PFSK-1 (cell line): ENCODE results near the gene BRAF.

ENCODE experiments used
- FOXP2 ChIP-seq: optimal IDR thresholded peaks from 2 replicates; pipeline ENCODE3; 2011; ENCODE audit warnings: borderline replicate concordance, control low read depth, inconsistent platforms; ENCODE audit not compliant: insufficient read depth; ENCODE audit errors: extremely low read length, extremely low read depth
- POLR2AphosphoS5 ChIP-seq: IDR thresholded peaks from 2 replicates; pipeline ENCODE4 v1.6.1; 2012; ENCODE audit warnings: low read depth, mild to moderate bottlenecking, control low read depth, low read length, moderate library complexity
- REST ChIP-seq, 2 experiments: IDR thresholded peaks; 2 replicates each; pipeline versions ENCODE4 v1.6.1 to v1.8.0; 2011 to 2012; ENCODE audit warnings: low read depth in 2 of 2, low read length in 2 of 2, control low read depth in 1 of 2, inconsistent platforms in 1 of 2, mild to moderate bottlenecking in 1 of 2, moderate library complexity in 1 of 2; ENCODE audit not compliant: insufficient read depth in 1 of 2
- SIN3A ChIP-seq: IDR thresholded peaks from 2 replicates; pipeline ENCODE4 v1.6.1; 2012; ENCODE audit warnings: mild to moderate bottlenecking, low read length, moderate library complexity, borderline replicate concordance; ENCODE audit not compliant: insufficient read depth
- TAF1 ChIP-seq: IDR thresholded peaks from 2 replicates; pipeline ENCODE4 v1.6.1; 2012; ENCODE audit warnings: low read length, control low read depth, borderline replicate concordance; ENCODE audit not compliant: insufficient read depth

The BRAF gene

GRCh38 chr7:140863184-140863583 is 61.5 kb downstream of the BRAF start:
- TF ChIP-seq SIN3A (no peak), REST (IDR thresholded peaks at IDR 0.05; ENCODE audit: insufficient read depth in 1 of 2, low read depth in 2 of 2, low read length in 2 of 2) (no peak), POLR2AphosphoS5 (no peak), TAF1 (no peak), FOXP2 (no peak)

GRCh38 chr7:140857048-140857447 is 67.7 kb downstream of the BRAF start:
- TF ChIP-seq FOXP2 (no peak), TAF1 (no peak), REST (IDR thresholded peaks at IDR 0.05; ENCODE audit: insufficient read depth in 1 of 2, low read depth in 2 of 2, low read length in 2 of 2) (no peak), POLR2AphosphoS5 (no peak), SIN3A (no peak)

- TF ChIP-seq TAF1 (no peak), FOXP2 (no peak), REST (IDR thresholded peaks at IDR 0.05; ENCODE audit: insufficient read depth in 1 of 2, low read depth in 2 of 2, low read length in 2 of 2) (no peak), POLR2AphosphoS5 (no peak), SIN3A (no peak)
Observed at GRCh38 chr7:140841166-140841715, 83.5 kb downstream of the BRAF start.

- TF ChIP-seq REST (IDR thresholded peaks at IDR 0.05; ENCODE audit: insufficient read depth in 1 of 2, low read depth in 2 of 2, low read length in 2 of 2) (no peak), FOXP2 (no peak), POLR2AphosphoS5 (no peak), TAF1 (no peak), SIN3A (no peak)
Observed at GRCh38 chr7:140831724-140832123, 93.0 kb downstream of the BRAF start.

GRCh38 chr7:140829720-140830119 is 95.0 kb downstream of the BRAF start:
- TF ChIP-seq POLR2AphosphoS5 (no peak), TAF1 (no peak), REST (IDR thresholded peaks at IDR 0.05; ENCODE audit: insufficient read depth in 1 of 2, low read depth in 2 of 2, low read length in 2 of 2) (no peak), FOXP2 (no peak), SIN3A (no peak)
